ENCODE results near the gene PEX14.

DNA sequence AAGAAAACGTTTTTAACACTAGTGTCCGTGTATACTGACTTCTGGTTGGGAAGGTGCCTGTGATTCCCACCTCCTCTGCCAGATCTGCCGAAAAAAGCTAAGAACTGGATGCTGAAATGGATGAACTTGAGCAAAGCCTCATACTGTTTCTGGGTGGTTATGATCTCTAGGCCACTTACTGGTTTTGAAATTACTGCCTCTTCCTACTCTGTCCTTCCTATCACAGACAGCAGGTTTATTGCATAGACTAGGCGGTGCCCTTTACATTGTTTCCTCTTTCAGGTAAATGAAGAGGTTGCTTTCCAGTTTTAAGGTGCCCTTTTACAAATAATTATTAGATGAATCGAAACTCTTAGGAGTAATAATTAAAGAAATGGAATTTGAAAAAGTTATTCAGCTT lies 27.5 kb downstream of the PEX14 start:
- TF ChIP-seq CTCF (conservative IDR thresholded peaks at IDR 0.05; ENCODE audit: low read depth in 2 of 2) = no peak
- no peak for TF ChIP-seq EZH2 (IDR thresholded peaks at IDR 0.05; ENCODE audit: low read depth, unreplicated experiment)
- no peak for TF ChIP-seq REST (IDR thresholded peaks at IDR 0.05; ENCODE audit: unreplicated experiment)
- TF ChIP-seq EZH2phosphoT487 (IDR thresholded peaks at IDR 0.05; ENCODE audit: unreplicated experiment) = no peak
- no peak for TF ChIP-seq JUNB (IDR thresholded peaks at IDR 0.05; ENCODE audit: unreplicated experiment)
- no peak for TF ChIP-seq POLR2AphosphoS5 (IDR thresholded peaks at IDR 0.05; ENCODE audit: low read depth)
- no peak for TF ChIP-seq ZNF114 (CRISPR knock-in tag; IDR thresholded peaks at IDR 0.05)
- no peak for TF ChIP-seq CREB1 (CRISPR knock-in tag; IDR thresholded peaks at IDR 0.05; ENCODE audit: low read depth)
- no peak for TF ChIP-seq ETS1 (IDR thresholded peaks at IDR 0.05)
- TF ChIP-seq NANOG (IDR thresholded peaks at IDR 0.05; ENCODE audit: borderline replicate concordance) = no peak

All from GM23338 (cell line).